GM18505 (cell line): ENCODE results near the gene CSHL1.

Source experiments
- ATAC-seq: cut with Tn5 transposase; IDR thresholded peaks from one replicate; pipeline ENCODE4 v1.9.1; 2021; ENCODE audit not compliant: unreplicated experiment
- POLR2A ChIP-seq: IDR thresholded peaks from 4 replicates; pipeline ENCODE4 v1.6.1; 2011; ENCODE audit warnings: borderline replicate concordance; ENCODE audit not compliant: insufficient read depth, insufficient read length; ENCODE audit errors: extremely low read depth

The CSHL1 gene

GRCh38 chr17:63911041-63911635 is at the start of gene CSHL1:
Gene CSHL1 (minus strand): TSS chr17:63911258. CDS start chr17:63911196, 62 bp downstream.
- no peak for ATAC-seq
- TF ChIP-seq POLR2A = no peak

DNA sequence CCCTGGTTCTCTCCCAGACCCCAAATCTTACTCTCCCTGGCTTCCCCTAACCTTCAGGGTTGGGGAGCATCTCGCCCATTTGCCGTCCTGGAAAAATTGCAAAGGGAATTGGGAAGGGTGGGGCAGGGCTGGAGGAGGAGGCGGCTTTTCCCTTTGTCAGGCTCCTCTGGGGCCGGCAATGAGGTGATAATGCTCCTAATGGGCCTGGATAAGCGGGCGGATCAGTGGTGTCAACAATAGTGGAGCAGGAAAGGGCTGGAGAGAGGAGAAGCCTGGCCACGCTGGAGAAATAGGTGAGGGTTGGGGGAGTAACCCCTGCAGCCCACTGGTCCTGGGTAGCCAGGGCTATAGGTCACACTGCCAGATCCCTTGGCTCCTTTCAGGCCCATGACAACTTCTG is 49.4 kb upstream of the CSHL1 start:
- ATAC-seq = no peak
- no peak for TF ChIP-seq POLR2A

- no peak for TF ChIP-seq POLR2A
- no peak for ATAC-seq
Observed at GRCh38 chr17:63960006-63960405, 48.9 kb upstream of the CSHL1 start.

DNA sequence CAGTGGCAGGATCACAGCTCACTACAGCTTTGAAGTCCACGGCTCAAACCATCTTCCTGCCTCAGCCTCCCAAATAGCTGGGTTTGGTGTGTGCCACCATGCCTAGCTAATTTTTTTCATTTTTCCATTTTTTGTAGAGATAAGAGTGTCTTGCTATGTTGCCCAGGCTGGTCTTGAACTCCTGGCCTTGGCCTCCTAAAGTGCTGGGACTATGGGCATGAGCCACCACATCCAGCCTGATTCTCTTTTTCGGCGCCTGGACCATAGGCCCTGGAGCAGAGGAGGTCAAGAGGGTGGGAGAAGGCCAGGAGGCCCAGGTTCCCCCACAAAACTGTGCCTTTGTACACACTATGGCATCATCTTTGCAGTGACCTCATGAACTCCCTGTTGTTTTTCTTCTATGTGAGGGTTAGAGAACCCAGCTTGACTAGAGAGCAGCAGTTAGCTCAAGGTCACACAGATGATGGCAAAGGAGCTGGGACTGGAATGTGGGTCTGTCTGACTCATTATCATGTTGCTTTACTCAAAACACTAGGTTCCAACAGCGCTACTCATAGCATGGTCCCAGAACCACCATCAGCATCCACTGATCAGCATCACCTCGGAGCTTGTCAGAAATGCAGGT is 45.4 kb upstream of the CSHL1 start:
- no peak for ATAC-seq
- TF ChIP-seq POLR2A = no peak

- TF ChIP-seq POLR2A = no peak
- no peak for ATAC-seq
Observed at GRCh38 chr17:63955791-63956190, 44.7 kb upstream of the CSHL1 start.

DNA sequence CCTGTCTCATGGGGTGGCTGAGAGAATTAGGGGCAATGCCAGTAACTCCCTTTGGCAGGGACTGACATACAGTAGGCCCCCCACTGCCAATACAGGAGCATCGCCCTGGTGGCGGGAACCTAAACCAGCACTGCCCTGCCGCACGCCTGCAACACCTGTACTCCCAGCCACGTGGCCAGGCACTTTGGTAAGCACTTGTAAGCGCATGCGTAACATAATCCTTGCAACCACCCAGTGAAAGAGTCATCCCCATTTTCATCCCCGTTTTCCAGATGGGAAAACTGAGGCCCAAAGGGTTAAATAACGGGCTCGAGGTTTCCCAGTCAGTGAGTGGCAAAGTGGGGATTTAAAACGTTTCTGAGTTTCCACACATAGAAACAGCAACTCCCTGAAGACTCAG is 44.2 kb upstream of the CSHL1 start:
- ATAC-seq = no peak
- TF ChIP-seq POLR2A = no peak

DNA sequence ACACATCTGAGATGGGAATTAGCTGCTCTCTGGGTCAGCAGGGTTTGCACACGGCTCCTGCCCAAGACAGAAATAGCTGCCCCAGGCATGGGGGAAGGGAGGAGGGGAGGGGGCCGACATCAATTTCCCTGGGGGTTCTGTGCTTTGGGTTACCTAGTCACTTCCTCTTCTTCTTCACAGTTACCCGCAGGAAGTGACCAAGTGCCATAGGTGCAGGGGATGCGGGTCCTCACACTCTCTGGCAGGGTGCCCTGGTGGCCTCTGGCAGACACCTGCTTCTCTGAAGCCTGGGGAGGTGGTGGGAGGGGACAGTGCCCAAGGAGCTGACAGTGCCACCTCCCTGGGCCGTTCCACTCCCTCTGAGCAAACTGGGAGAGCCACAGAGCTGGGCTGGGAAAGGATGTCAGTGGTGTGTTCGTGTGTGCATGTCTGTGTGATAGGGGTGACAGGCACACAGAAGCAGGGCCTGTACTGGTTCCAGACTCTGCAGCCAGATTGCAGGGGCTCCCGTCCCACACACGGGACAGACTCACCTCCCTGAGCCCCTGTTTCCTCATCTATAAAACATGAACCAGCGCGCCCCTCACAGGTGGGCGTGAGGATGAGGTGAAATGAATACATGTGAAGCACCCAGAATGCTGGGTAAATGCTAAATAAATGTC is 43.5 kb upstream of the CSHL1 start:
- TF ChIP-seq POLR2A = no peak
- peak; percentile 56 for ATAC-seq

DNA sequence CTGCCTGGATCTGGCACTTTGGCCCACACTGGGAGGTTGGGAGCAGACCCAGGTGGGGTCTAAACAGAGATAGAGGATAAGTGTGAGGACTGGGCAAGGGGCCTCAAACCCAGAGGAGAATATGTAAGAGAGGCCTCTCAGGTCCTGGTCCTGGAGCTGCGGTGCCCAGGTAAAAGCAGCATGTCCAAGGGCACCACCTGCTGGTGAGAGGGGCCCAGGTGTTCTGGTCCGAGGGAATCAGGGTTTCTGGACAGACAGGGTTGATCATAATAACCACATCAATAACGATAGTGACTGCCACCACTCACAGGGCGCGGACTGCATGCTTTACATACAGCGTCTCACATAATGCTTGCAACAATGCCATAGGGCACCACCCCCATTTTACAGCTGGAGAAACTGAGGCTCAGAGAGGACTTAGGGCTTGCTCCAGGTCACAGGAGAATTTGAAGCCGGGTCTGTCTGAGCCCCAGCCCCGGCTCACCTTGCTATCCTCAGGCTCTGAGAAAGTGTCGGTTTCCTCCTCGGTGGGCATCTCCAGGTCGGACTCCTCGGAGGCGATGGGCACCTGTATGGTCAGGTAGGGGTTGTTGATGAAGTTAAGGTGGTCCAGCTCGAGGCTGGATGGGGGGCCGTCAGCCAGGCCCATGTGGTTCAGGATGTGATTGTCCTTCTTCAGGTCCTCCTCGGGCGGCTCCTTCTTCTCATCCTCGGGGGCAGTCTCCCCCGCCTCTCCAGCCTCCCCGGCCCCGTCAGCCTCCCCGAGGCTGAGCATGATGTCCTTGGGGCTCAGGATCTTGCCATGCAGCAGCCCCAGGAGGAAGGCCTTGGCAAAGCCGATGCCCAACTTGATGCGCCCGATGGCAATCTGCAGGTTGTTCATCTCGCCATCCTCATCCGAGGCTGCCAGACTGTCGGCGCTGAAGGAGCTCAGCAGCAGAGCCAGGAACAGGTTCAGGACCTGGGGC is 40.2 kb upstream of the CSHL1 start:
- TF ChIP-seq POLR2A = no peak
- no peak for ATAC-seq

DNA sequence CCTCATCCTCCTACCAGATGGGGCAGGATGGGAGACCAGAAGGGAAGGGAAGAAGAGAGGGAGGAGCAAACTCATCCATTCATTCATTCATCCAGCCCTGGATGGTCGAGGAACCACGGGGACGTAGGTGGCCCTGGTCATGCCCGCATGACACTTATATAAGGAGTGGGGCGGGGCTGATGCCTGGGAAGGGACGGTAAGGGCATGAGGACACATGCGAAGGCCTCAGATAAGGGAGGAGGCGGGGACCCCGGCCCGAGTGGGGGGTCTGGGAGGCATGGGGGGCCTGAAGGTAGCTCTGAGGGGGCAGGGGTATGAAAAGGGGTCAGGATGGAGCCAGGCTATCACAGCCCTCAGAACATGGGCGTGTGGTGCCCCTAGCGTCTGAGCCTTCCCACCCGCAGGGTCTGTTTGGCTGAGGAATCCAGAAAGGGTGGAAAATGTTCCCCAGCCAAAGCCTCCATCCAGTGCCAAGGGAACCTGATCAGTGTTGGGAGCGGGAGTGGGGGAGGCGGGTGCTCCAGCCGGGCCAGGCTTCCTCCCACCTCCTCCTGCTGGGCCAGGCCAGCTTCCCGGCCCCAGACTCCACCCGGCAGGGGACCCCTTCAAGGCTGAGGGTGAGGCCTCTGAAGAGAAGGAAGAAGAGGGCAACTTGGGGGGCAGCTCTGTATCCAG is 38.7 kb upstream of the CSHL1 start:
- TF ChIP-seq POLR2A = no peak
- no peak for ATAC-seq

DNA sequence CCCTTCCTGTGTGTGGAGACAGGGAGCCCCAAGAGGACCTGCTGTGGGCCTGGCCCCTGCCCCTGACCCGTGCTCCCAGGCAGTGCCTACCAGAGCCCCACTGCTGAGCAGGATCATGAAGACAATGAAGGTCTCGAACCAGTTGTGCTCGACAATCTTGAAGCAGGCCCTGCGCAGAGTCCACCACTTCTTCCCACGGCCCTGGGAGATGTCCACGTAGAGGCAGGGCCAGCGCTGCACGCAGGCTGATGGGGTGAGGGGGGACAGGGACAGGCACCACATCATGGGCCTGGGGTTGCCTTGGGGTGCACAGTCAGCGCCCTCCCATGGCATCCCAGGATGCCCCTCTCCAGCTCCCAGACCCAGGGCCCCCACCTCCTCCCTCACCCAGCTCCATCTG is 37.5 kb upstream of the CSHL1 start:
- TF ChIP-seq POLR2A = no peak
- ATAC-seq = no peak

GRCh38 chr17:63947711-63948330 is 36.8 kb upstream of the CSHL1 start:
- TF ChIP-seq POLR2A = no peak
- no peak for ATAC-seq

GRCh38 chr17:63946440-63947363 is 35.6 kb upstream of the CSHL1 start:
- ATAC-seq = no peak
- TF ChIP-seq POLR2A = no peak

GRCh38 chr17:63945784-63946439 is 34.9 kb upstream of the CSHL1 start:
- ATAC-seq = no peak
- TF ChIP-seq POLR2A = no peak
